HepG2 (cell line): ENCODE results near the gene POU2AF3. TPM values are rescaled to one million over a fixed set of nuclear protein-coding genes. Genes with fewer than 3 reads are reported as not detected.

ENCODE experiments used
- CHD4 ChIP-seq: fragments of 200-600 bp; sonication (generic); IDR thresholded peaks from 2 replicates; pipeline ENCODE4 v1.7.0; 2017; ENCODE audit warnings: mild to moderate bottlenecking, low read length, borderline replicate concordance
- EZH2 ChIP-seq: conservative IDR thresholded peaks from 2 replicates; pipeline ENCODE4 v1.6.1; 2012; ENCODE audit warnings: mild to moderate bottlenecking, low read depth, low read length, moderate library complexity
- GPN1 ChIP-seq: sonication (generic); formaldehyde crosslinking; IDR thresholded peaks from 2 replicates; pipeline ENCODE4 v1.5.1; 2020; ENCODE audit warnings: missing genetic modification reagents, borderline replicate concordance
- HHEX ChIP-seq: IDR thresholded peaks from 2 replicates; pipeline ENCODE4 v1.6.1; 2016; ENCODE audit warnings: control low read depth
- HOXD1 ChIP-seq: sonication (generic); formaldehyde crosslinking; IDR thresholded peaks from 2 replicates; pipeline ENCODE4 v1.5.0; 2020; ENCODE audit warnings: missing genetic modification reagents
- IRX3 ChIP-seq: sonication (generic); formaldehyde crosslinking; IDR thresholded peaks from 2 replicates; pipeline ENCODE4 v1.8.1; 2023; ENCODE audit warnings: mild to moderate bottlenecking, low read depth, missing genetic modification reagents, borderline replicate concordance
- MLX ChIP-seq: IDR thresholded peaks from 2 replicates; pipeline ENCODE4 v1.6.1; 2016
- STAT6 ChIP-seq: sonication (generic); formaldehyde crosslinking; IDR thresholded peaks from 2 replicates; pipeline ENCODE4 v1.4.0; 2020; ENCODE audit warnings: missing genetic modification reagents, mild to moderate bottlenecking, borderline replicate concordance
- ZBTB8A ChIP-seq: sonication (generic); formaldehyde crosslinking; IDR thresholded peaks from 2 replicates; pipeline ENCODE4 v1.4.0; 2020; ENCODE audit warnings: mild to moderate bottlenecking, low read depth, missing genetic modification reagents, borderline replicate concordance
- ZNF253 ChIP-seq: sonication (generic); formaldehyde crosslinking; IDR thresholded peaks from 2 replicates; pipeline ENCODE4 v1.8.0; 2022; ENCODE audit warnings: mild to moderate bottlenecking, missing genetic modification reagents, borderline replicate concordance
- ZNF644 ChIP-seq: IDR thresholded peaks from 2 replicates; pipeline ENCODE4 v1.6.1; 2016; ENCODE audit warnings: low read depth
- polyA plus RNA-seq, 8 experiments: library from polyadenylated mRNA; depleted of rRNA in 3 of 8; stranded (reverse) in 7 of 8; unstranded in 1 of 8; fragments of >200 nt; fragmentation: Illumina TruSeq in 4 of 8; extraction: Trizol in 4 of 8; gene quantifications; 2 replicates each; pipeline versions ENCODE4 v1.2.1 to v1.2.3, GENCODE V29; 2011 to 2016; ENCODE audit warnings: low read depth in 4 of 8, missing spikeins in 1 of 8, mixed read lengths in 1 of 8; ENCODE audit not compliant: insufficient read depth in 1 of 8
- total RNA-seq, 5 experiments: library from RNA; depleted of rRNA; stranded (reverse); fragments of >200 nt; fragmentation: Illumina TruSeq; extraction: Trizol; gene quantifications; 2 replicates each; pipeline ENCODE4 v1.2.3, GENCODE V29; 2016; ENCODE audit warnings: low read depth in 1 of 5
- TF ChIP-seq, protein P1 (sequence below): sonication (generic); formaldehyde crosslinking; IDR thresholded peaks from 2 replicates; pipeline ENCODE4 v1.9.0; 2021; ENCODE audit warnings: missing genetic modification reagents, mild to moderate bottlenecking, borderline replicate concordance
- TF ChIP-seq, protein P2 (sequence below): sonication (generic); formaldehyde crosslinking; IDR thresholded peaks from 2 replicates; pipeline ENCODE4 v1.4.0; 2020; ENCODE audit warnings: missing genetic modification reagents
- TF ChIP-seq, protein P3 (sequence below): sonication (generic); formaldehyde crosslinking; IDR thresholded peaks from 2 replicates; pipeline ENCODE4 v1.8.1; 2023; ENCODE audit warnings: missing genetic modification reagents, mild to moderate bottlenecking, borderline replicate concordance

POU2AF3 gene
- total and polyA plus RNA-seq, 2 of the 13 experiments (the other 11 are each of a cell fraction or from before 2014, with no cell fraction given), result 7.8 to 71.2 TPM

- peak; percentile 67 for TF ChIP-seq MLX (CRISPR knock-in tag)
- TF ChIP-seq, protein P1, sequence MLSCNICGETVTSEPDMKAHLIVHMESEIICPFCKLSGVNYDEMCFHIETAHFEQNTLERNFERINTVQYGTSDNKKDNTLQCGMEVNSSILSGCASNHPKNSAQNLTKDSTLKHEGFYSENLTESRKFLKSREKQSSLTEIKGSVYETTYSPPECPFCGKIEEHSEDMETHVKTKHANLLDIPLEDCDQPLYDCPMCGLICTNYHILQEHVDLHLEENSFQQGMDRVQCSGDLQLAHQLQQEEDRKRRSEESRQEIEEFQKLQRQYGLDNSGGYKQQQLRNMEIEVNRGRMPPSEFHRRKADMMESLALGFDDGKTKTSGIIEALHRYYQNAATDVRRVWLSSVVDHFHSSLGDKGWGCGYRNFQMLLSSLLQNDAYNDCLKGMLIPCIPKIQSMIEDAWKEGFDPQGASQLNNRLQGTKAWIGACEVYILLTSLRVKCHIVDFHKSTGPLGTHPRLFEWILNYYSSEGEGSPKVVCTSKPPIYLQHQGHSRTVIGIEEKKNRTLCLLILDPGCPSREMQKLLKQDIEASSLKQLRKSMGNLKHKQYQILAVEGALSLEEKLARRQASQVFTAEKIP (CRISPR knock-in tag), result no peak
- TF ChIP-seq EZH2, result no peak
- TF ChIP-seq ZNF253 (CRISPR knock-in tag), result no peak
- TF ChIP-seq GPN1 (CRISPR knock-in tag), result no peak
- TF ChIP-seq, protein P2, sequence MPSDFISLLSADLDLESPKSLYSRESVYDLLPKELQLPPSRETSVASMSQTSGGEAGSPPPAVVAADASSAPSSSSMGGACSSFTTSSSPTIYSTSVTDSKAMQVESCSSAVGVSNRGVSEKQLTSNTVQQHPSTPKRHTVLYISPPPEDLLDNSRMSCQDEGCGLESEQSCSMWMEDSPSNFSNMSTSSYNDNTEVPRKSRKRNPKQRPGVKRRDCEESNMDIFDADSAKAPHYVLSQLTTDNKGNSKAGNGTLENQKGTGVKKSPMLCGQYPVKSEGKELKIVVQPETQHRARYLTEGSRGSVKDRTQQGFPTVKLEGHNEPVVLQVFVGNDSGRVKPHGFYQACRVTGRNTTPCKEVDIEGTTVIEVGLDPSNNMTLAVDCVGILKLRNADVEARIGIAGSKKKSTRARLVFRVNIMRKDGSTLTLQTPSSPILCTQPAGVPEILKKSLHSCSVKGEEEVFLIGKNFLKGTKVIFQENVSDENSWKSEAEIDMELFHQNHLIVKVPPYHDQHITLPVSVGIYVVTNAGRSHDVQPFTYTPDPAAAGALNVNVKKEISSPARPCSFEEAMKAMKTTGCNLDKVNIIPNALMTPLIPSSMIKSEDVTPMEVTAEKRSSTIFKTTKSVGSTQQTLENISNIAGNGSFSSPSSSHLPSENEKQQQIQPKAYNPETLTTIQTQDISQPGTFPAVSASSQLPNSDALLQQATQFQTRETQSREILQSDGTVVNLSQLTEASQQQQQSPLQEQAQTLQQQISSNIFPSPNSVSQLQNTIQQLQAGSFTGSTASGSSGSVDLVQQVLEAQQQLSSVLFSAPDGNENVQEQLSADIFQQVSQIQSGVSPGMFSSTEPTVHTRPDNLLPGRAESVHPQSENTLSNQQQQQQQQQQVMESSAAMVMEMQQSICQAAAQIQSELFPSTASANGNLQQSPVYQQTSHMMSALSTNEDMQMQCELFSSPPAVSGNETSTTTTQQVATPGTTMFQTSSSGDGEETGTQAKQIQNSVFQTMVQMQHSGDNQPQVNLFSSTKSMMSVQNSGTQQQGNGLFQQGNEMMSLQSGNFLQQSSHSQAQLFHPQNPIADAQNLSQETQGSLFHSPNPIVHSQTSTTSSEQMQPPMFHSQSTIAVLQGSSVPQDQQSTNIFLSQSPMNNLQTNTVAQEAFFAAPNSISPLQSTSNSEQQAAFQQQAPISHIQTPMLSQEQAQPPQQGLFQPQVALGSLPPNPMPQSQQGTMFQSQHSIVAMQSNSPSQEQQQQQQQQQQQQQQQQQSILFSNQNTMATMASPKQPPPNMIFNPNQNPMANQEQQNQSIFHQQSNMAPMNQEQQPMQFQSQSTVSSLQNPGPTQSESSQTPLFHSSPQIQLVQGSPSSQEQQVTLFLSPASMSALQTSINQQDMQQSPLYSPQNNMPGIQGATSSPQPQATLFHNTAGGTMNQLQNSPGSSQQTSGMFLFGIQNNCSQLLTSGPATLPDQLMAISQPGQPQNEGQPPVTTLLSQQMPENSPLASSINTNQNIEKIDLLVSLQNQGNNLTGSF, result no peak
- TF ChIP-seq HHEX, result peak; percentile 14; the same call in 1 of the 2 replicates
- TF ChIP-seq STAT6 (CRISPR knock-in tag), result peak; percentile 47; the same call in 1 of the 2 replicates
- peak; percentile 12; the same call in 1 of the 2 replicates for TF ChIP-seq ZNF644 (CRISPR knock-in tag)
- TF ChIP-seq, protein P3, sequence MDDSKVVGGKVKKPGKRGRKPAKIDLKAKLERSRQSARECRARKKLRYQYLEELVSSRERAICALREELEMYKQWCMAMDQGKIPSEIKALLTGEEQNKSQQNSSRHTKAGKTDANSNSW (CRISPR knock-in tag), result no peak
- no peak for TF ChIP-seq ZBTB8A
- TF ChIP-seq HOXD1 (CRISPR knock-in tag), result 0 out of 2 replicates have a peak, but pooled peaks have one; percentile 27
- TF ChIP-seq CHD4, result peak; percentile 86; the same call in 1 of the 2 replicates
- TF ChIP-seq IRX3 (CRISPR knock-in tag), result no peak
Observed at GRCh38 chr11:111334532-111335502, 36.5 kb downstream of the POU2AF3 start (continued).
